Esophagus squamous epithelium (tissue), 5 donors: ENCODE data around the gene TMEM186. TPM values are rescaled to one million over a fixed set of nuclear protein-coding genes. Genes with fewer than 3 reads are reported as not detected.

Experiments
- DNase-seq: peaks from one replicate; lab custom pipeline; 2025; lab: John Stamatoyannopoulos, UW
- H3K27ac ChIP-seq, 4 donors: fragments of 200-600 bp; sonication (generic); one replicate each; pipeline ENCODE4 v1.5.1; 2016 to 2019; ENCODE audit warnings: mild to moderate bottlenecking in 1 of 4
- H3K27me3 ChIP-seq, 4 donors: fragments of 200-600 bp; sonication (generic); 1 replicate in 3 of 4; 2 replicates in 1 of 4; pipeline versions ENCODE4 v1.5.1 to v1.6.0; 2017 to 2021; ENCODE audit warnings: antibody characterized with exemption in 1 of 4
- H3K36me3 ChIP-seq, 3 donors: fragments of 200-600 bp; sonication (generic); one replicate each; pipeline ENCODE4 v1.5.1; 2016 to 2019
- H3K4me1 ChIP-seq, 3 donors: fragments of 200-600 bp; sonication (generic); one replicate each; pipeline ENCODE4 v1.5.1; 2017 to 2019
- H3K4me3 ChIP-seq, 4 donors: fragments of 200-600 bp; sonication (generic); 1 replicate in 3 of 4; 2 replicates in 1 of 4; pipeline ENCODE4 v1.5.1; 2016 to 2019; ENCODE audit warnings: mild to moderate bottlenecking in 2 of 4, moderate library complexity in 1 of 4
- H3K9me3 ChIP-seq, 3 donors: fragments of 200-600 bp; sonication (generic); one replicate each; pipeline ENCODE4 v1.5.1; 2016 to 2019
- CTCF ChIP-seq, 6 experiments: fragments of 450-650 bp in 4 of 6; fragments of 200-600 bp in 2 of 6; sonication (generic) in 2 of 6; IDR thresholded peaks; one replicate each; pipeline ENCODE4 v1.5.1; 2016 to 2019; ENCODE audit warnings: antibody characterized with exemption in 6 of 6, mild to moderate bottlenecking in 4 of 6, moderate library complexity in 4 of 6
- POLR2A ChIP-seq, 4 donors: fragments of 450-650 bp; IDR thresholded peaks; one replicate each; pipeline ENCODE4 v1.6.1; 2017; ENCODE audit warnings: antibody characterized with exemption in 4 of 4, mild to moderate bottlenecking in 4 of 4, moderate library complexity in 3 of 4
- WGBS, 2 donors: methylation state at CpG; one replicate each; pipeline ENCODE4 v1.1.5; 2018; 5-methylcytosine and 5-hydroxymethylcytosine counted together
- intact Hi-C: fragments of 100-400 bp; cut with DNase I; formaldehyde crosslinking; loops from one replicate; pipeline ENCODE4 v1.15.0; 2022
- total RNA-seq, 4 donors: library from RNA; depleted of rRNA; stranded (reverse); fragments of >200 nt; gene quantifications; one replicate each; pipeline ENCODE4 v1.1.0, GENCODE V29; 2016
- donor health status: DM: yes; HTN: yes; CAD: no.

The TMEM186 gene
- total RNA-seq, 4 donors from 2014 or later: 3.6 to 9.7 (median 8.6) TPM

DNA sequence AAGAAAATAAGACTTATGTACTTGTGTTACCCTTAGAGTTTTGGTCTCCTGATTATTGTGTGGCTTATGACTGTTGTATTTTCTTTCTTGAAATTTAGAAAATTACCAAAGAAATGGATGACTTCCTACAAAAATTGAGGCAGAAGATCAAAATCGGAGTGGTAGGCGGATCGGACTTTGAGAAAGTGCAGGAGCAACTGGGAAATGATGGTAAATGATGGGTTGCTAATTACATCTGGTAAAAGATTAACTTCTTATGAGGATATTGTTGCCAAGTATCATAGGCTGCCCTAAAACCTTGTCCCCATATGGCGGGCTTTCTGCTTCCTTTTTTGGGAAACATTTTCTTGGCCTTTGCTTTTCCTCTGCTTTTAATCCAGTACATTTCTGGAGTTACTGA is 4.3 kb upstream of the TMEM186 start:
- intact Hi-C loops: no loop called here
- TF ChIP-seq POLR2A (IDR thresholded peaks at IDR 0.05) (no peak), CTCF (IDR thresholded peaks at IDR 0.05) (no peak)
- H3K4me1 ChIP-seq: peaks cover 14 to 33% (median 20%) of the 10 kb centered on the region in 3 donors
- H3K36me3 ChIP-seq: peaks cover 15 to 69% (median 32%) of the 10 kb centered on the region in 3 donors
- no peaks in the 10 kb centered on the region for H3K27me3 ChIP-seq
- H3K27ac ChIP-seq: no peak overlapping the region
- no peaks in the 10 kb centered on the region for H3K9me3 ChIP-seq
- H3K4me3 ChIP-seq: no peak overlapping the region
- DNase-seq: no peak
- 93 to 94% methylated on average over 4 of the region's 4 CpGs for WGBS, 2 donors

GRCh38 chr16:8798535-8799157 is 1.2 kb upstream of the TMEM186 start:
- Histone ChIP-seq H3K4me3 (peak overlapping the region; percentile 64 to 99 (median 80)), H3K27me3 (no peaks in the 10 kb centered on the region), H3K4me1 (peaks cover 19 to 46% (median 24%) of the 10 kb centered on the region in 3 donors), H3K9me3 (no peaks in the 10 kb centered on the region), H3K27ac (peak overlapping the region; percentile 76 to 93 (median 90)), H3K36me3 (peaks cover 15 to 38% (median 19%) of the 10 kb centered on the region in 3 donors)
- intact Hi-C loops: loop anchor here (5.0 to 10.0 kb wide), 2 partner anchors 76 to 126 kb away; partner anchors contain the start of gene ABAT
- 52 to 54% methylated on average over 7 of the region's 7 CpGs for WGBS, 2 donors
- TF ChIP-seq CTCF (IDR thresholded peaks at IDR 0.05) (no peak), POLR2A (IDR thresholded peaks at IDR 0.05) (no peak)
- DNase-seq: no peak

- H3K9me3 ChIP-seq: no peaks in the 10 kb centered on the region
- H3K36me3 ChIP-seq: peaks cover 14 to 33% (median 14%) of the 10 kb centered on the region in 3 donors
- H3K27ac ChIP-seq: peak overlapping the region; percentile 76 to 93 (median 90)
- intact Hi-C loops: loop anchor here (5.0 to 10.0 kb wide), 2 partner anchors 77 to 126 kb away; partner anchors contain the start of gene ABAT
- no peak for DNase-seq
- H3K4me1 ChIP-seq: peaks cover 19 to 46% (median 24%) of the 10 kb centered on the region in 3 donors
- peak overlapping the region; percentile 64 to 99 (median 80) for H3K4me3 ChIP-seq
- WGBS, 2 donors: 2 to 10% methylated on average over 2 to 6 of the region's 6 CpGs
- TF ChIP-seq POLR2A (IDR thresholded peaks at IDR 0.05): no peak
- no peak for TF ChIP-seq CTCF (IDR thresholded peaks at IDR 0.05)
- no peaks in the 10 kb centered on the region for H3K27me3 ChIP-seq
Measured at GRCh38 chr16:8798174-8798527, 712 bp upstream of the TMEM186 start.

DNA sequence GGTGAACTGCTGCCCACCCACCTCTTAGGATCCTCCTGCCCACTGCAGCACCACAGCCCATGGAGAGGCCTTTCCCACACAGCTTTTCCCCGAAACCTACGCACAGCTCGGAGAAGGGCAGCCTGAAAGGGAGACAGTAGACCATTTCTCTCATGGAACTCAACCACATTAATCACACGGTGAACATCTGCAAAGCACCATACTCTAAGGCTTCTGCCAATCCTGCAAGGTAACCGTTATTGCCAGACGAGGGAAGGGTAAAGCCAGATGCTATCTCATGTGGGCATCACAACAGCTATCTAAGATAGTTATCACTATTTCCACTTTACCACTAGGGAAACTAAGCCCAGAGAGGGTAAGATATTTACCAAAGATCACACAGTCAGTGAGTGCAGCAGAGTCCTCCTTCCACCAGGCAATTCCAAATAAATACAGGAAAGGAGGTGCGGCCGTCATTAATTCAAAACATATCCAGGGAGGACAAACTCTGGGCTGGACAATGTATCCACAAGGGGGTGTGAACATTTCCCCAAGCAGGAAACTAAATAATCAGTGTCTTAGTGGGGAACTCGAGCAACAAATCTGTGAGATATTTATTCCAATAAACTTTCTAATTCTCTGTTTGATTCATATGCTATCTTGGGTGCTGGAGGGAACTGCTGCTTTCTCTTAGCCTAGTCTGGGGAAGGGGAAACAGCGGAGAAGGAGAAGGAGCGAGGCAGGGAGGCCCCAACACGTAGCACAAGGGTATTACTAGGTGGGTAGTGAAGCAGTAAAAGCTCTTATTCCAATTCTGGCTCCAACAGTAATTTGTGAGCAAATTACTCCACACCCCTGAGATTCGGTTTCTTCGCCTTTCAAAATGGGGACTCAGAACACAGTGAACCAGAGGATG is 723 bp downstream of the TMEM186 start:
- peak overlapping the region; percentile 64 to 99 (median 80) for H3K4me3 ChIP-seq
- peaks cover 0 to 19% (median 0%) of the 10 kb centered on the region in 3 donors for H3K36me3 ChIP-seq
- DNase-seq: no peak
- H3K27ac ChIP-seq: peak overlapping the region; percentile 76 to 93 (median 90)
- 34 to 37% methylated on average over 14 of the region's 14 CpGs for WGBS, 2 donors
- H3K9me3 ChIP-seq: no peaks in the 10 kb centered on the region
- no peak for TF ChIP-seq POLR2A (IDR thresholded peaks at IDR 0.05)
- TF ChIP-seq CTCF (IDR thresholded peaks at IDR 0.05): peak in 1 of 6 experiments; percentile 14
- intact Hi-C loops: loop anchor here (5.0 to 10.0 kb wide), 2 partner anchors 78 to 124 kb away; partner anchors contain the start of gene ABAT
- no peaks in the 10 kb centered on the region for H3K27me3 ChIP-seq
- peaks cover 19 to 46% (median 24%) of the 10 kb centered on the region in 3 donors for H3K4me1 ChIP-seq
